CMK (cell line): Measurements from ENCODE around the gene DPY19L1.
"Not testable (repeated sequence)": the region's sequence is repeated elsewhere in the genome, so short reads cannot be mapped to it uniquely, and the experiment has no call there.

ENCODE experiments used
- DNase-seq: peaks from one replicate; pipeline ENCODE4 v3.0.0-alpha.2; 2010; ENCODE audit warnings: low read depth

DPY19L1 gene

GRCh38 chr7:34988442-34989125 lies 48.7 kb downstream of the DPY19L1 start:
- not testable (repeated sequence) for DNase-seq

- DNase-seq, result not testable (repeated sequence)
Observed at GRCh38 chr7:34985155-34985554, 52.1 kb downstream of the DPY19L1 start.

GRCh38 chr7:34984140-34984539 lies 53.1 kb downstream of the DPY19L1 start:
- not testable (repeated sequence) for DNase-seq

- no peak for DNase-seq
Observed at GRCh38 chr7:34982371-34983019, 54.8 kb downstream of the DPY19L1 start.

GRCh38 chr7:34979124-34979523 lies 58.2 kb downstream of the DPY19L1 start:
- DNase-seq, result not testable (repeated sequence)

GRCh38 chr7:34973400-34973760 lies 63.9 kb downstream of the DPY19L1 start:
- DNase-seq, result no peak

- not testable (repeated sequence) for DNase-seq
Observed at GRCh38 chr7:34972739-34973399, 64.4 kb downstream of the DPY19L1 start.

GRCh38 chr7:34967818-34968217 lies 69.5 kb downstream of the DPY19L1 start:
- DNase-seq, result not testable (repeated sequence)

GRCh38 chr7:34966504-34966903 lies 70.8 kb downstream of the DPY19L1 start:
- DNase-seq, result not testable (repeated sequence)

GRCh38 chr7:34958021-34958420 lies 79.3 kb downstream of the DPY19L1 start:
- no peak for DNase-seq

GRCh38 chr7:34952822-34953221 lies 84.5 kb downstream of the DPY19L1 start:
- DNase-seq, result no peak

- DNase-seq, result no peak
Observed at GRCh38 chr7:34949361-34949760, 87.9 kb downstream of the DPY19L1 start.

GRCh38 chr7:34947427-34947826 lies 89.9 kb downstream of the DPY19L1 start:
- not testable (repeated sequence) for DNase-seq

GRCh38 chr7:34946486-34946885 lies 90.8 kb downstream of the DPY19L1 start:
- no peak for DNase-seq

- not testable (repeated sequence) for DNase-seq
Observed at GRCh38 chr7:34945894-34946477, 91.3 kb downstream of the DPY19L1 start.

GRCh38 chr7:34939175-34939574 lies 98.1 kb downstream of the DPY19L1 start:
- no peak for DNase-seq

GRCh38 chr7:34935735-34936165 lies 101.5 kb downstream of the DPY19L1 start:
- not testable (repeated sequence) for DNase-seq

- no peak for DNase-seq
Observed at GRCh38 chr7:34931739-34932138, 105.5 kb downstream of the DPY19L1 start.

- not testable (repeated sequence) for DNase-seq
Observed at GRCh38 chr7:34929783-34930182, 107.5 kb downstream of the DPY19L1 start.

- no peak for DNase-seq
Observed at GRCh38 chr7:34928560-34928959, 108.7 kb downstream of the DPY19L1 start.

- no peak for DNase-seq
Observed at GRCh38 chr7:34928052-34928451, 109.2 kb downstream of the DPY19L1 start.

GRCh38 chr7:34920470-34920869 lies 116.8 kb downstream of the DPY19L1 start:
- DNase-seq, result not testable (repeated sequence)

- DNase-seq, result not testable (repeated sequence)
Observed at GRCh38 chr7:34919038-34919437, 118.2 kb downstream of the DPY19L1 start.
